Panc1 (cell line): ENCODE measurements around the gene PPP4R3C. TPM values are rescaled to one million over a fixed set of nuclear protein-coding genes. Genes with fewer than 3 reads are reported as not detected.

Experiments
- ATAC-seq: fragments of 200-7000 bp; cut with Tn5 transposase; 2 replicates; pipeline ENCODE4 v1.9.1; 2020; ENCODE audit warnings: mild to moderate bottlenecking, moderate library complexity
- Bru-seq: library from RNA; stranded (reverse); fragments of 400-500 nt; gene quantifications from one replicate; lab custom pipeline; 2021; lab: Mats Ljungman, UMichigan
- BruChase-seq, 2 experiments: library from RNA; stranded (reverse); fragments of 400-500 nt; gene quantifications; one replicate each; lab custom pipeline; 2021; lab: Mats Ljungman, UMichigan
- BruUV-seq: library from RNA; stranded (reverse); fragments of 400-500 nt; replicated peaks from 2 replicates; lab custom pipeline; 2021; lab: Mats Ljungman, UMichigan
- CTCF ChIA-PET: fragments of 300-600 bp; sonication (Branson Sonifier 250); formaldehyde crosslinking; loops from one replicate; lab custom pipeline; 2022; ENCODE audit warnings: antibody characterized with exemption; lab: Charles Lee
- POLR2A ChIA-PET: fragments of 300-600 bp; sonication (Branson Sonifier 250); formaldehyde crosslinking; loops from one replicate; lab custom pipeline; 2022; ENCODE audit warnings: antibody characterized with exemption; lab: Charles Lee
- DNase-seq: peaks from one replicate; pipeline ENCODE4 v3.0.0-alpha.2; 2010; ENCODE audit warnings: low read depth, low spot score
- H3K27ac ChIP-seq: 2 replicates; pipeline ENCODE4 v1.5.1; 2011; ENCODE audit warnings: mild to moderate bottlenecking, low read length, inconsistent platforms
- H3K27me3 ChIP-seq: fragments of 200-500 bp; sonication (Bioruptor generic); 2 replicates; pipeline ENCODE4 v1.6.0; 2014; ENCODE audit warnings: low read length, inconsistent platforms; ENCODE audit not compliant: control insufficient read depth, insufficient read depth
- H3K36me3 ChIP-seq: fragments of 200-500 bp; sonication (Bioruptor generic); 2 replicates; pipeline ENCODE4 v1.5.1; 2014; ENCODE audit warnings: inconsistent platforms, mild to moderate bottlenecking, low read length, moderate library complexity; ENCODE audit not compliant: control insufficient read depth, insufficient read depth
- H3K4me1 ChIP-seq: 2 replicates; pipeline ENCODE4 v1.5.1; 2011; ENCODE audit warnings: inconsistent platforms, mild to moderate bottlenecking, low read length, moderate library complexity; ENCODE audit not compliant: control insufficient read depth, insufficient read depth
- H3K4me3 ChIP-seq, 2 experiments: 2 replicates each; pipeline ENCODE4 v1.5.1; 2011 to 2012; ENCODE audit warnings: low read depth in 2 of 2, low read length in 2 of 2, mild to moderate bottlenecking in 2 of 2, inconsistent platforms in 1 of 2, moderate library complexity in 1 of 2
- H3K9me3 ChIP-seq: fragments of 200-500 bp; sonication (Bioruptor generic); 2 replicates; pipeline ENCODE4 v1.5.1; 2014; ENCODE audit warnings: low read depth, mild to moderate bottlenecking, inconsistent platforms, low read length, moderate library complexity; ENCODE audit not compliant: control insufficient read depth, insufficient read depth
- POLR2AphosphoS5 ChIP-seq: IDR thresholded peaks from 2 replicates; pipeline ENCODE4 v1.6.1; 2012; ENCODE audit warnings: mild to moderate bottlenecking, low read depth, low read length, moderate library complexity
- SIN3A ChIP-seq: IDR thresholded peaks from 2 replicates; pipeline ENCODE4 v1.6.1; 2012; ENCODE audit warnings: low read depth, mild to moderate bottlenecking, low read length, moderate library complexity, borderline replicate concordance; ENCODE audit not compliant: insufficient read depth
- TCF7L2 ChIP-seq: IDR thresholded peaks from 2 replicates; pipeline ENCODE4 v1.6.1; 2011; ENCODE audit warnings: mild to moderate bottlenecking, low read depth, low read length, inconsistent platforms
- in situ Hi-C: cut with HindIII; loops from 2 replicates; pipeline ENCODE4 v1.10.0; 2016; ENCODE audit warnings: low sequenced_read_pairs, low pct_unique_long_range_greater_than_20kb
- intact Hi-C: fragments of 100-400 bp; cut with micrococcal nuclease; formaldehyde crosslinking; loops from one replicate; pipeline ENCODE4 v1.10.0; 2022; ENCODE audit not compliant: unreplicated experiment
- long read RNA-seq: library from polyadenylated mRNA; unstranded; transcript quantifications from one replicate; pipeline ENCODE4 v2.0.0, GENCODE V29; 2021; ENCODE audit not compliant: unreplicated experiment
- polyA plus RNA-seq: library from polyadenylated mRNA; unstranded; fragments of >200 nt; gene quantifications from one replicate; pipeline ENCODE4 v1.2.1, GENCODE V29; 2012; ENCODE audit warnings: missing spikeins; ENCODE audit not compliant: insufficient read length
- total RNA-seq: library from RNA; stranded (reverse); gene quantifications from one replicate; pipeline ENCODE4 v1.2.1, GENCODE V29; 2021; ENCODE audit not compliant: unreplicated experiment
- TF ChIP-seq, protein P1 (sequence below), 2 experiments: IDR thresholded peaks; 2 replicates each; pipeline ENCODE4 v1.6.1; 2011 to 2012; ENCODE audit warnings: low read depth in 2 of 2, control low read depth in 1 of 2, low read length in 1 of 2, mild to moderate bottlenecking in 1 of 2, moderate library complexity in 1 of 2; ENCODE audit not compliant: insufficient read depth in 1 of 2
- TF ChIP-seq, protein P2 (sequence below): fragments of 450-650 bp; IDR thresholded peaks from 2 replicates; pipeline ENCODE4 v1.5.1; 2017; ENCODE audit warnings: mild to moderate bottlenecking

The PPP4R3C gene
- total RNA-seq, result not detected
- not detected for polyA plus RNA-seq
- Bru-seq, nascent RNA, result not detected
- BruChase-seq, experiment 1, labeled RNA remaining after a 2-hour chase, result not detected
- not detected for BruChase-seq, experiment 2, labeled RNA remaining after a 6-hour chase
- long read RNA-seq, result 0 reads

DNA sequence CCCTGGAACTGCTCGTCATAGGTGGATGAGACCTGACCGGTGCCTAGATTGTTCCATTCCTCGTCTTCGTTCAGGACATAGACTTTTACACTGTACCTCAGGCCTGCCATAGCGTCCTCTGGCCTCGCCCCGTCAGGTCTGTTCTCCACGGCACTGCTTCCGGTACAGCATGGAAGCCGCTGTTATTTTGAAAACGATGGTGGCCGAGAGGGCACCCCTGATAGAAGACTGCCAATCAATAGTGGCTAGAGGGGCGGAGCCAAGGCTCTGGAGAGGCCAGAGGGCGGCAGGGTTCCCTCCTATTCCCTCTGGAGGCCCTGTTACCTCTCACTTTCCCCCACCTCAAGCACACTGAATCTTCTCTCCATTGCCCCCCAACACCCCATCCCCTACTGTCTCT lies at the start of gene PPP4R3C:
PPP4R3C (minus strand) TSS at position 155 of the 400 bp plus-strand sequence; CDS start at position 110, 45 bp downstream.
- Histone ChIP-seq H3K27me3 (no peaks in the 10 kb centered on the region), H3K27ac (no peak within 1 kb of the TSS), H3K9me3 (no peaks in the 10 kb centered on the region), H3K4me3 (no peak within 1 kb of the TSS), H3K36me3 (no peaks in the 10 kb centered on the region), H3K4me1 (no peaks in the 10 kb centered on the region)
- TF ChIP-seq, protein P1, sequence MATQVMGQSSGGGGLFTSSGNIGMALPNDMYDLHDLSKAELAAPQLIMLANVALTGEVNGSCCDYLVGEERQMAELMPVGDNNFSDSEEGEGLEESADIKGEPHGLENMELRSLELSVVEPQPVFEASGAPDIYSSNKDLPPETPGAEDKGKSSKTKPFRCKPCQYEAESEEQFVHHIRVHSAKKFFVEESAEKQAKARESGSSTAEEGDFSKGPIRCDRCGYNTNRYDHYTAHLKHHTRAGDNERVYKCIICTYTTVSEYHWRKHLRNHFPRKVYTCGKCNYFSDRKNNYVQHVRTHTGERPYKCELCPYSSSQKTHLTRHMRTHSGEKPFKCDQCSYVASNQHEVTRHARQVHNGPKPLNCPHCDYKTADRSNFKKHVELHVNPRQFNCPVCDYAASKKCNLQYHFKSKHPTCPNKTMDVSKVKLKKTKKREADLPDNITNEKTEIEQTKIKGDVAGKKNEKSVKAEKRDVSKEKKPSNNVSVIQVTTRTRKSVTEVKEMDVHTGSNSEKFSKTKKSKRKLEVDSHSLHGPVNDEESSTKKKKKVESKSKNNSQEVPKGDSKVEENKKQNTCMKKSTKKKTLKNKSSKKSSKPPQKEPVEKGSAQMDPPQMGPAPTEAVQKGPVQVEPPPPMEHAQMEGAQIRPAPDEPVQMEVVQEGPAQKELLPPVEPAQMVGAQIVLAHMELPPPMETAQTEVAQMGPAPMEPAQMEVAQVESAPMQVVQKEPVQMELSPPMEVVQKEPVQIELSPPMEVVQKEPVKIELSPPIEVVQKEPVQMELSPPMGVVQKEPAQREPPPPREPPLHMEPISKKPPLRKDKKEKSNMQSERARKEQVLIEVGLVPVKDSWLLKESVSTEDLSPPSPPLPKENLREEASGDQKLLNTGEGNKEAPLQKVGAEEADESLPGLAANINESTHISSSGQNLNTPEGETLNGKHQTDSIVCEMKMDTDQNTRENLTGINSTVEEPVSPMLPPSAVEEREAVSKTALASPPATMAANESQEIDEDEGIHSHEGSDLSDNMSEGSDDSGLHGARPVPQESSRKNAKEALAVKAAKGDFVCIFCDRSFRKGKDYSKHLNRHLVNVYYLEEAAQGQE (IDR thresholded peaks at IDR 0.05; ENCODE audit: insufficient read depth in 1 of 2, low read depth in 2 of 2, low read length in 1 of 2), result no peak
- TF ChIP-seq TCF7L2 (no peak), POLR2AphosphoS5 (no peak), SIN3A (no peak)
- TF ChIP-seq, protein P2, sequence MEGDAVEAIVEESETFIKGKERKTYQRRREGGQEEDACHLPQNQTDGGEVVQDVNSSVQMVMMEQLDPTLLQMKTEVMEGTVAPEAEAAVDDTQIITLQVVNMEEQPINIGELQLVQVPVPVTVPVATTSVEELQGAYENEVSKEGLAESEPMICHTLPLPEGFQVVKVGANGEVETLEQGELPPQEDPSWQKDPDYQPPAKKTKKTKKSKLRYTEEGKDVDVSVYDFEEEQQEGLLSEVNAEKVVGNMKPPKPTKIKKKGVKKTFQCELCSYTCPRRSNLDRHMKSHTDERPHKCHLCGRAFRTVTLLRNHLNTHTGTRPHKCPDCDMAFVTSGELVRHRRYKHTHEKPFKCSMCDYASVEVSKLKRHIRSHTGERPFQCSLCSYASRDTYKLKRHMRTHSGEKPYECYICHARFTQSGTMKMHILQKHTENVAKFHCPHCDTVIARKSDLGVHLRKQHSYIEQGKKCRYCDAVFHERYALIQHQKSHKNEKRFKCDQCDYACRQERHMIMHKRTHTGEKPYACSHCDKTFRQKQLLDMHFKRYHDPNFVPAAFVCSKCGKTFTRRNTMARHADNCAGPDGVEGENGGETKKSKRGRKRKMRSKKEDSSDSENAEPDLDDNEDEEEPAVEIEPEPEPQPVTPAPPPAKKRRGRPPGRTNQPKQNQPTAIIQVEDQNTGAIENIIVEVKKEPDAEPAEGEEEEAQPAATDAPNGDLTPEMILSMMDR, result no peak
- in situ Hi-C loops (no loop called here), intact Hi-C loops (no loop called here)
- ChIA-PET POLR2A (no interaction called here), CTCF (no interaction called here)
- ATAC-seq (no peak), DNase-seq (no peak)
- BruUV-seq, result no TSS peak

DNA sequence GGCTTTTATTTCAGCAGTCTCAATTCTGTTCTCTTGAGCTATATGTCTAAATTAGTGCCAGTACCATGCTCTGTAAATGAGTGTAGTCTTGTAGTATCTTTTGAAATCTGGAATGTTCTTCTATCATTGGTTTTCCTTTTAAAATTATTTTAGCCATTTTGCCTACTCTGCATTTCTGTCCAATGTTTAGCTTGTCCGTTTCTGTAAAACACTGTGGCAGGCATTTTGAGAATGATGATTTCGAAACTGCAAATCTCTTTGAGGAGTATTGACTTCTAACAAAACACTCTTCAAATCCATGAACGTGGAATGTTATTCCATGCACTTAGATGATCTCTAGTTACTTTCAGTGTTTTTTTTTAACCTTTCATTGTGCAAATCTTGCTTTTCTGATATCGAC lies 28.3 kb upstream of the PPP4R3C start:
- TF ChIP-seq SIN3A, result no peak
- TF ChIP-seq, protein P1 (IDR thresholded peaks at IDR 0.05; ENCODE audit: insufficient read depth in 1 of 2, low read depth in 2 of 2, low read length in 1 of 2), result no peak
- TF ChIP-seq TCF7L2, result no peak
- TF ChIP-seq POLR2AphosphoS5, result no peak
- TF ChIP-seq, protein P2, result no peak
- BruUV-seq, result no TSS peak
- ATAC-seq, result no peak

More for the DNA sequence above, 28.3 kb upstream of the PPP4R3C start:
- CTCF ChIA-PET, result no interaction called here
- no peak overlapping the region for H3K27ac ChIP-seq
- in situ Hi-C loops, result no loop called here
- POLR2A ChIA-PET, result no interaction called here
- H3K9me3 ChIP-seq, result no peaks in the 10 kb centered on the region
- no peak for DNase-seq
- no peak overlapping the region for H3K4me3 ChIP-seq
- no peaks in the 10 kb centered on the region for H3K4me1 ChIP-seq
- H3K36me3 ChIP-seq, result no peaks in the 10 kb centered on the region
- intact Hi-C loops, result no loop called here
- no peaks in the 10 kb centered on the region for H3K27me3 ChIP-seq
